ENCODE results near the gene VPS41. TPM values are rescaled to one million over a fixed set of nuclear protein-coding genes. Genes with fewer than 3 reads are reported as not detected.

Gene VPS41
- total and polyA plus RNA-seq, 10 of the 15 experiments (the other 5 are each of a cell fraction or from before 2014, with no cell fraction given): 15.3 to 63.2 (median 47.0) TPM

- TF ChIP-seq BCLAF1 (IDR thresholded peaks at IDR 0.05): no peak
- no peak for TF ChIP-seq SIN3A (IDR thresholded peaks at IDR 0.05; ENCODE audit: low read depth, low read length)
- no peak for TF ChIP-seq TARDBP (IDR thresholded peaks at IDR 0.05; ENCODE audit: borderline replicate concordance)
Observed at GRCh38 chr7:38753347-38753746, 155.6 kb downstream of the VPS41 start (continued).

GRCh38 chr7:38751416-38751815, 157.6 kb downstream of the VPS41 start:
- POLR2A ChIA-PET: no interaction called here
- no peak overlapping the region for H3K9ac ChIP-seq (ENCODE audit: control insufficient read depth, insufficient read depth, low read length)
- no peaks in the 10 kb centered on the region for H3K27me3 ChIP-seq (replicated peaks in 1 of 2; ENCODE audit: control insufficient read depth in 2 of 2, insufficient read depth in 2 of 2, low read length in 1 of 2)
- 100% methylated on average over 1 of the region's 1 CpG for WGBS (ENCODE audit: insufficient coverage, insufficient replicate concordance, low lambda C conversion rate, missing lambda C conversion rate)
- ATAC-seq (no peak), FAIRE-seq (no peak), DNase-seq (ENCODE audit: low read depth, low spot score) (no peak)
- H3K9me3 ChIP-seq (replicated peaks; ENCODE audit: control insufficient read depth, insufficient read depth, low read length): no peaks in the 10 kb centered on the region
- H4K20me1 ChIP-seq (ENCODE audit: control insufficient read depth, insufficient read depth): no peaks in the 10 kb centered on the region
- H3K4me2 ChIP-seq (ENCODE audit: control insufficient read depth, insufficient read depth): no peak overlapping the region
- no peak overlapping the region for H3K27ac ChIP-seq (ENCODE audit: control insufficient read depth, insufficient read depth)
- no TSS peak for BruUV-seq (replicated peaks)
- CTCF ChIA-PET: interaction anchor here (1.6 kb wide), 1 partner anchor 11 kb away, joined by 3 read pairs; no protein-coding TSS in a partner anchor
- no peak overlapping the region for H3K4me3 ChIP-seq
- no peaks in the 10 kb centered on the region for H3K4me1 ChIP-seq (ENCODE audit: control insufficient read depth, insufficient read depth, low read length)
- no peak overlapping the region for H2AFZ ChIP-seq (ENCODE audit: control insufficient read depth, low read depth, low read length)
- peaks cover 0 to 14% of the 10 kb centered on the region in 2 experiments; a peak in 2 of 4 replicates for H3K36me3 ChIP-seq (ENCODE audit: control insufficient read depth in 2 of 2, insufficient read depth in 2 of 2, low read length in 1 of 2)
- in situ Hi-C loops (cut with MboI) (no loop called here), intact Hi-C loops (cut with micrococcal nuclease; ENCODE audit: unreplicated experiment) (no loop called here)
- no peaks in the 10 kb centered on the region for H3K79me2 ChIP-seq (ENCODE audit: control insufficient read depth, insufficient read depth, low read length)
- RAD21 ChIA-PET (ENCODE audit: unreplicated experiment): no interaction called here
- SMC1A ChIA-PET (ENCODE audit: uncharacterized antibody, unreplicated experiment): no interaction called here
- no peak for TF ChIP-seq TCF7 (IDR thresholded peaks at IDR 0.05; ENCODE audit: borderline replicate concordance)
- TF ChIP-seq SUZ12 (IDR thresholded peaks at IDR 0.05; ENCODE audit: unreplicated experiment): no peak
- no peak for TF ChIP-seq E4F1 (IDR thresholded peaks at IDR 0.05; ENCODE audit: borderline replicate concordance, partially characterized antibody)
- no peak for TF ChIP-seq IRF5 (IDR thresholded peaks at IDR 0.05; ENCODE audit: borderline replicate concordance)
- no peak for TF ChIP-seq HDGF (IDR thresholded peaks at IDR 0.05)
- no peak for TF ChIP-seq CHD1 (IDR thresholded peaks at IDR 0.05; ENCODE audit: low read depth, low read length)
- TF ChIP-seq RCOR1 (conservative IDR thresholded peaks at IDR 0.05; ENCODE audit: low read depth, low read length): no peak
- no peak for TF ChIP-seq HSF1 (IDR thresholded peaks at IDR 0.05; ENCODE audit: low read depth, low read length)
- TF ChIP-seq HDAC2 (IDR thresholded peaks at IDR 0.05): no peak
- no peak for TF ChIP-seq TCF12 (IDR thresholded peaks at IDR 0.05; ENCODE audit: low read depth, low read length)
- no peak for TF ChIP-seq GATAD2B (conservative IDR thresholded peaks at IDR 0.05; ENCODE audit: low read depth)
- no peak for TF ChIP-seq RB1 (IDR thresholded peaks at IDR 0.05; ENCODE audit: borderline replicate concordance)
- no peak for TF ChIP-seq ZZZ3 (IDR thresholded peaks at IDR 0.05; ENCODE audit: control insufficient read depth, insufficient read length, low read depth)
- TF ChIP-seq RUNX3 (IDR thresholded peaks at IDR 0.05; ENCODE audit: low read length): no peak
